HG03060 (cell line): Measurements from ENCODE around the gene SOX13.

Source experiments
- ATAC-seq: cut with Tn5 transposase; IDR thresholded peaks from one replicate; pipeline ENCODE4 v1.9.1; 2021; ENCODE audit warnings: low read depth, moderate number of reproducible peaks; ENCODE audit not compliant: unreplicated experiment

Gene SOX13

DNA sequence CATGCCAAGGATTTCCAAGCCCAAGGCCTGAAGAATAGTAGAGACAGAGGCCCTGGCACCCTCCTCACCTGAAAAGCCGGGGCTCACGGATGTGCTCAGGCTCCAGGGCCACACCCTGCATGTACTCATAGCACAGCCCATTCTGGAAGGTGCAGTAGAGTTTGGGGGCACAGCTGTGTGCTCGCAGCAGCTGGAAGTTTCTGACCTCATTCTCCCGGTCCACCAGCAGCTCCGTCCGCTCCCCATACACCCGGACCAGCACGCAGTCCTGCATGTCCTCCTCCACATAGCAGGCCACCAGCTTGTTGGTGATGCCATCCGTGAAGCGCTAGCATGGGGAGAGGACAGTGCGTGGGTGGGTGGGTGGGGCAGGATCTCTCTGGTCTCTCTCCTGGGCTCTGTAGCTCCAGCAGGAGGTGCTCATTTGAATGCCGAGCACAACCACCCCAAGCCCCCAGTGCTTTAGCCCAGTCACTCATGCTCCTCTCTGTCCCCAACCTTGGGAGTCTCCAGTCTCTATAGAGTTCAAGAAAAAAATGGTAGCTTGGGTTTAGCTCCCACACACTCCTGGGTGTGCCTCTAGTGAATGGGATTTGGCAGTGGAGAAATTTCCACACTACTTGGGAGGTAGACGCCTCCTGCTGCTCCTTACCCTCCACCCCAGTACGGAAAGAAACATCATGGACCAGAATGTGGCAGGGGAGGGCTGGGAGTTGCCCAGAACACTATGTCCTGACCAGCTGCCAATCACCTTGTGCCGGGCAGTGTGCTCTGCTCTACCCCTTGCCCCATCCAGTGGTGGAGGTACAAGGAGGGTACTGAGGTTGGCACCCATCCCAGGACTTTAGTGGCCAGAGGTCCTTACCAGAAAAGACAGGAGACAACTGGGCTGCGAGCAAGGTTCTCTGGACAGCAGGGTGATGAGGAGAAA, 77.0 kb downstream of the SOX13 start:
- ATAC-seq = no peak

DNA sequence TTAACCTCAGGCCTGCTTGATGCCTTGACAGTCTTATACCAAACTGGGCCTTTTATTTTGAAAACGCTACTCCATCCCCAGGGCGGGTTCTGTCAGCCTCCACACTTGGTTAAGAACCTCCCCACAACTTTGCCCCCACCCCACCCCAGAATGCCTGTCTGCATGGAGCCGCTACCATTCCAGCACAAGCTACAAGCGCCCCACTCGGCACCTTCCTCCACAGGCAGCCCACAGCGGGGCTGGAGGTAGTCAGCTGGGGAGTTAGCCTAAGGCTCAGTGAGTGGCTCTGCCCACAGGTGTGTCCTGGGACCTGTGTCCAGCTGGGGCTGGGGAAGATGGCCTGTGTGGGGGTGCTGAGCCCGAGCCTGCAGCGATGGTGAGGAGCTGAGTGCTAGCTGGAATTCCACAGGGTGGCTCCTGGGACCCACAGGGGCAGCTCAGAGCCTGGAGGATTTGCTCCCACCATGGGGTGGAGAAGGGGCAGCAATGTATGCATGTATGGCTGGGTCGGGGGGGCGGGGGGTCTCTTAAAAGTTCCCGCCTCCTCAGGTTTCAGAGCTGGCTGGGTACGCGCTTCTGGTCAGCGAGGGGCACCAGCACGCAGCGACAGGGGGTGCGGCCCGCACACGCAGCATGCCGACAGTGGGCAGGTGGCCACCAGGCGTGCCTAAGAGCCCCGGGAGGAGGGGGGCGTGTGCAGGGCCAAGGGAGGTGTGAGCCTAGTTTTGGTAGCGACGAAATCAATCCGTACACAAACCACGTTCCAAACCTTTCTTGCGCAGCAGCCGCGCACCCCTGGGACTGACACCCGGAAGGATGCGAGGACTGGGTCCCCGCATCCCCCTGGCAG, 78.0 kb downstream of the SOX13 start:
- ATAC-seq = no peak

DNA sequence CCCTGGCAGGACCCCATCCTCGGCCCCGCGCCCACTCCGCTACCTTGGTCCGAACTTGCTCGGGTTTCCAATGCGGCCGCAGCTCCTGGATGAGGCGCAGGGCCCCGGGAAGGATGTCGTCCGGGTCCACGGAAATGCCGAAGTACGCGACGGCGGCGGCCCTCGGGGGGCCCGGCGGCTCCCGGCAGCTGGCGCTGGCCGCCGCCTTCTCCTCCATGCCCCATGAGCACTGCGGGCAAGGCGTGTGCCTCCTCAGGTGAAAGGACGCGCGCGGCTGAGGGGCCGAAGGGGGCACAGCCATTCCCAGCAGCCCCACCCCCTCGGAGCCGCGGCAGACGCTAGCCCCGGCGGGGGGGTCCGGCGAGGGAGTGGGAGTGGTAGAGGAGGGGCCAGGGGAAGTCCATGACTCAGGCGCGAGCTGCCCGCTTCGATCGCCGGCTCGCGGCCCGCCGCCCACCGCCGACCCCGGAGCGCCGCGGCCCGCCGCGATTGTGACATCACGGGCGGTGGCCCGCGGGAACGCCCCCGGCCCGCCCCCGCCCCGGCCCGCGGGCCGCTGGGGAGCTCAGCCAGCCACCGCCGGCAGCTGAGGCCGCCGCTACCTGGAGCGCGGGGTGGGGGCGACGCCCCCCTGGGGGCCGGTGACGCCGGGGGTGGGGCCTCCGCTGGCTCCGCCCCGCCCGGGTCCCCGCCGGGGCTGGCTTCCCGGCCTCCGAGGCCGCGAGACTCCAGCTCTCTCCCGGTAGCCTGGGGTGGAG, 78.8 kb downstream of the SOX13 start, which contains the start of gene ETNK2:
Gene ETNK2, minus strand, starts transcription at position 493 of the 758 bp plus-strand sequence. Its CDS starts 192 bp downstream, at position 301.
- ATAC-seq = no peak

DNA sequence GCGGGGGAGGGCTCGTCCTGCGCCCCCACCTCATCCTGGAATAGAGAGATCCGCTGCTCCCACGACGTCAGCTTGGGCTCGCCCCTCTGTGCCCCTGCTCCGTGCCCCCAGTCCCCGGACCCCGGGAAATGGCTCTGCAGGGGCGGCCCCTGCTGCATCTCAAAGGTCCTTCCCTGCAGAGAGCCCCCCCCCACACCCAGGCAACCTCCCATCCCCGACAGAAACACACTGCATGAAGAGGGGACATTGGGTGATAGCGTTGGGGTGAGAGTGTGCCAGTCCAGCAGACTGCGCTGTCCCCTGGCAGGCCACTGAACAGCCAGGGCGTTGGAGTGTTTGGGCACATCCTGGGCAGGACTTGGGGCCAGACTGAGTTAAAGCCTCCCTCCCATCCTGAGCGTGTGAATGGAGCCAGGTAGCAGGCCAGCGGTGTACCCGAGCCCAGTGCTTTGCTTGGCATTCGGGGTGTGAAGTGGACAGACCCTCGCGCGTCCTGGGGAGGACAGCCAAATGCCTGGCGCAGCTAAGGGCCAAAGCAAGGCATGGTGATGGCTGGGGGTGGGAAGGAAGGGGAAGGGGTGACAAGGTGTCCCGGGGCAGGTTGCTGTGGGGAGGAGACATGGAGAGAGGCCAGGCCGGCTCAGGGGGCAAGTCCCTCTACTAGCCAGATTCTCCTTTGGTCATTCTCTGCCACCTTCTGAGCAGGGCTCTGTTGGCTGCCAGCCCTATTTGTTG, 79.6 kb downstream of the SOX13 start:
- no peak for ATAC-seq

DNA sequence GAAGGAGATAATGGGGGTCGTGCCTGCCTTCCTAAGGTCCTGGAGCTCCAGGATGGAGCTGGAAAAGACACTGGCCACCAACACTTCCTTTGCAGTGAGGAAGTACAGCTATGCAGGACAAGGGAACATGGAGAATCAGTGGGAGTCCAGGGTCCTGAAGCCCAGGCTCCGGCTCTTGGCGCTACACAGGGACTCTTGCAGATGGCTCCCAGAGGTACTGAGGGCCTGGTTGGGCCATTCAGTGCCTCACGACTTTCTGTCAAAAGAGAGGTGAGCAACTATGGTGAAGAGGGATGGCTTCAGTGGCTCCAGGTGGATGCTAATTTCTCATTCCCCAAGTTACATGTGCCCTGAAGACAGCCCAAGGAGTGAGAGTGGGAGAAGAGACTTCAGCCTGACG, 80.8 kb downstream of the SOX13 start:
- ATAC-seq = no peak

DNA sequence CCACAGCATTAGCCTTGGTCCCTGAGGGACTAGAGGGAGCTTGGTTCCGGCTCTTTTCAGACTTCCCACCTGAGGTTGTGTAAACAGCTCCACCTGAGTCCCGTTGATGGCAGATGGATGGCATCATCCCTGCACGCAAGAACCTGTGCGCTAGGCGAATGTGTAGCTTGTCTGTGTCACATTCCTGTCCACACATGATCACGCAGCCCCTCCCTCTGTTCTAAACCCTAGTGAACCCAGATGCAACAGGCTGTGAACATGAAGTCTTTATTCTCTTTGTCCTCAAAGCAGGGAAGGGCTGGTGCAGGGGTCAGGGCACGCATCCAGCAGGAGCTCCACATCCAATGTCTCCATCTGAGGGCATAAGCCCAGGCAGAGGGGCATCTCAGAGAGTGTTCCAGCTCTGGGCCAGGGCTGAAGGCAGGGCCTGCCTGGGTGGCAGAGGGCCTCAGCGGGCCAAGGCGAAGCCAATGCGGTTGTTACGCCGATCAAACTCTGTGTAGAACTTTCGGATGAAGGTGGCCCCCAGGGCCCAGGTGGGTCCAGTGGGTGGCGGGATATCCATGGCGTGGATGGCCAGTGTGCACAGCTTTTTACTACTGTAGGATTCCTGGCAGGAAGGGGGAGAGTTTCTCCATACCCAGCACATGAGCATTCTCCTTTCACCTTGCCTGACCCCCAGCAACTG, 81.8 kb downstream of the SOX13 start:
- ATAC-seq = no peak

DNA sequence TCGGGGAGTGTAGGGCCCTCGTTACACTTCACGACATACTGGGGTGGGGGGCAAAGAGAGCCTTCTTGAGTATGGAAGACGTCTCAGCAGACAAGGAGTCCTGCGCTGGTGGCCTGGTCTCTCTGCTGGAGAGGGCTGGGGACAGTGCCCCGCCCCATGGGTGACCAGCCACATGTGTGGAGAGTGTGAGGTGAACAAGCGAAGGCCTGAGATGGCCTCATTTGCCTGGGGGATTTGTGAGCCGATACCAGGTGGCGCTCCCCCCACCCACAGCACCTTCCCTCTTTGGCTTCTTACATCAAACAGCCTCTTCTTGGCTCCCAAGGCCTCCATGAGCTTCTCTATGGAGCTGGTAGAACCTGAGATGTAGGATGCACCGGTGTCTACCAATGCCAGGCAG, 83.0 kb downstream of the SOX13 start:
- ATAC-seq = no peak

DNA sequence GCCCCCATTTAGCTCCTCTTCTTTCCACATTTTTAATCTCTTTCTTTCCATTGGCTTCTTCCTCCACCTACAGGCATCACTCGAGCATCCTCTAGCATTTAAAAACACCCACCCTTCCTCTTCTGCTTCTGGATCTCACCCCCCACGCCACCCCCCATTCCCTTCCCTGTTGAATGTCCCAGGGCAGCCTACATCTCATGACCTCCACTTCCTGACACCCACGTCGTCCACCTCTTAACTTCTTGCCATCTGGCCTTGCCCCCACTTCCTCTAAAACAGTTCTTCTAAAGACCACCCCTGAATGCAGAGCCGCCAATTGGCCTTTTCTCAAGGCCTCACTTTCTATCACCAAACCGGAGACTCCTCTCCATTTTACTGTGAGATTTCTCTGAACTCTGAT, 85.0 kb downstream of the SOX13 start:
- no peak for ATAC-seq

DNA sequence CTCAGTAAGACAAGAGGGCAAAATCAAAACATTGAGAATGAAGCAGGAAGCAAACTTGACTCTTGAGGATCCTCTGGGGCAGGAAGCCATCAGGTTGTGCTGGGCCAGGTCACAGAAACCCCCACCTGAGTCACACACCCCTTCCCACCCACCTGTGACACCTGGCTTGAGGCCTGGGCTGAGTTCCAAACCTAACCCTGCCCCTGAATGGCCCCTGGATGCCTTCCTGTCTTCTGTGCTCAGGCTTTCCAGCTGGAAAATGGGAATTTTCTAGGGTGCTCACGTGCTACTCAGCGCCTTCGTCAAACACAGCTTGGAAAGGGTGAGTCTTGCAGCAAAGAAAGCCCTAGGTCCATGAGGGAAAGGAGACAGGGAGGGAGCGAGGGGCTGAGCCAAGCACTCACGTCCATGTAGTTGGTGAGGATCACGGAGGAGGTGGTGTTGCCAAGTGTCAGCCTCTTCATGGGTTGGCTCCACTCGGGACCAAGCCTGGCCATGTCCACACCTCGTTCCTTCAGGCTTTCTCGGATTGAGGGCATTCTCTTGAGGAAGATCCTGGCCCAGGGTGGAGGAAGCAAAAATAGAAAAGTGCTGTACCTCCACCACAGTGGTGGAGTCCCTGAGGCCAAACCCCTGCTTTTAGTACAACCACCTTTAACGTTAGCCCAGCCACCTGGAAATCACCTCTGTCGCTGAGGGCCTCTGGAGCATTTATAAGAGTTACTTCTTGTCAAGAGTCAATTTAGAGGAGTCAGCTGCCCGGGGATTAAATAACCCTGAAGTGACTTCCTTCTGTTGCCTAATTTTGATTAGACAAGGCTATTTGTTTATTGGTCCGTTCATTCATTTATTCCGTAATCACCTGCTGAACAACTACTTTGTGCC, 88.9 kb downstream of the SOX13 start:
- ATAC-seq = no peak

DNA sequence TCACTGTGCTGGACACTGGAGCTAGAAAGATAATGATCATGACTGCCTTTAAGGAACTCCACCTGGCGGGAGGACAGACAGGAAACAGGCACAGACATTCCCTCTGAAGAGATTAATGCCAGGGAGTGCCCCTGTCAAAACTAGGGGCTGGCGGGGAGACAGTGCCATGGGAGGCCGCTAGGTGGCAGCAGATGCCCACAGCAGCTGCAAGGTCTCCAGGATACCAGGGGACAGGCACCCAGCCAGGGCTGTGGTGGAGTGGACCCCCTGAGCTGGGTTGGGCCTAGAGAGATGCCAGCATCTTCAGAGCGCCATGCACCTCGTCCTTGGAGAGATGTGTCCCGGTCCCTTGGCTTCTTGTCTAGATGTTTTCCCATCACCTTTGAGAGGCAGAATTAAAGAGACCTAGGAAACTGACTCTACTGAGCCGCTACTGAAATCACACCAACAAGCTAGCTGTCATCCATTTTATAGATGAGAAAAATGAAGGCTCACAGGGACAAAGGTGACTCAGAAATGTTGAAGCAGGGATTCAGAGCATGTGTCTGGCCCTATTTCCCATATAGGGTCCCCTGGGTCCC, 89.7 kb downstream of the SOX13 start:
- no peak for ATAC-seq

DNA sequence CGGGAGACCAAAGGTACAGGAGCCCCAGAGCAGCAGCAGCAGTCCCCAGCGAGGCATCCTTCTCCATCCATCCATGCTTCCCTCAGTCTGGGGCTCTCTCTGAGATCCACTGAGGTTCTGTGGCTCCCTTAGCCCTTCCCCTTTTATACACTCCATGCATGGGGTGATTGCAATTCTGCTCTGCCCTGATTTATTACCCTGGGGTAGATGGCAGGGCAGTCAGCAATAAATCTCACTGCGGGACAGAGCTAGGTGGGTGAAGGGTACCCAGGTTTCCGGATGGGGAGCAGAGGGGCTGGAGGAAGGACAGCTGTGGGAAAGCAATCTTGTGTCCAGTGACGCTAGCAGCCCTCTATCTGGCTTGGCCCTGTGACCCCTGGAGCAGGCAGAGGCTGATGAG, 93.3 kb downstream of the SOX13 start, which contains the start of gene REN:
Gene REN, minus strand, starts transcription at position 119 of the 400 bp plus-strand sequence. Its CDS starts 44 bp downstream, at position 75.
- no peak for ATAC-seq

DNA sequence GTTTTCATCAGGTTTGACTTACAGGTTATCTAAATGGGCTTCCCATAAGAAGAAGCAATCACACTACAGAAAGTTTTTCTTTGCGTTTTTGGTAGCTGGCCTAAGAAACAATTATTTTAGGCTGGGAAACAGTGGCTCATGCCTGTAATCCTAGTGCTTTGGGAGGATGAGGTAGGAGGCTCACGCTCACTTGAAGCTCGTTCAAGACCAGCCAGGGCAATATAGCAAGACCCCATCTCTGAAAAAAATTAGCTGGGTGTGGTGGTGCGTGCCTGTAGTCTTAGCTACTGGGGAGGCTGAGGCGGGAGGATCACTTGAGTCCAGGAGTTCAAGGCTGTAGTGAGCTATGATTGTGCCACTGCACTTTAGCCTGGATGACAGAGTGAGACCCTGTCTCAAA, 94.8 kb downstream of the SOX13 start:
- no peak for ATAC-seq

DNA sequence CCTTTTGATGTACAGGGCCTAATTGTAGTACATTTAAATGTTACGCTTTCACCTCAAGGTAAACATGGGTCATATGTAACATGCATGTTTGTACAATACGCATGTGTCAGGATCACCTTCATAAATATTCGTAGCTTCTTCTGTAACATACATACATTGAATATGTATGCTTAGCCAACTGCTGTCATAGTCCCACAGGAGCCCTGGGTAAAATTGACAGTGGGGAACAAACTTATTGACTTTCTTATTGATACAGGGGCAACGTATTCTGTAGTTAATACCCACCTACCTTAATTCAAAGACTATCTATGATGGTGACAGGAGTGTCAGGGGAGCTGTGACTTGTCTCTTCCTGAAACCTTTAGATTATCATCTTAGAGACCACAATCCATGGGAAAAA, 96.9 kb downstream of the SOX13 start:
- ATAC-seq = no peak

DNA sequence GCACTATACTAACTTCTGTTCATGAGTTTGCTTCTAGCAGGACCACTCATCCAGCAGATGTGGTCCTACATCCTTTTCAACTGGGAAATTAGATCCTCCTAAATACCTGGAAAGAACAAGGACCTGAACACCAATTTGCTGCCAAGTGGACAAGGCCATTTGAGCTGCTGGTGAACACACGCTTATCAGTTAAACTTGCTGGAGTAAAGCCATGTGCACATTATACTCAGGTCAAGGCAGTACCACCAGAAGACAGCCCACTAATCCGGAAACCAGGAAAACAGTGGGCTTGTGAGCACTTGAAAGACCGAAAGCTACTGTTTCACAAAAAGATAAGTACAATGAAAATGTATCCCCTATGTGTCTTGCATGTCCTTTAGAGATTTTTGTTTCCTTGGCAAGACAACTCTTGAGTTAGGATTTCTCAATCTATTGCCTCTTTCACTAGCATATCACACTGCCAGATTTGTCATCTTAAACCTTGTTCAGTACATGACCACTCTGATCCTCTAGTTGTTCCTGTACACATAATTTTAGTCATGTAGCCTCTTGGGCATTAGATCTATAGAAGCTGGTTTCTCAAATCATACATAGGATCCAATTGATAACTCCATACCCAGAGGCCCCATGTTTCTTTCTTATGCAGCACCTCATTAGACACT, 97.7 kb downstream of the SOX13 start:
- no peak for ATAC-seq

DNA sequence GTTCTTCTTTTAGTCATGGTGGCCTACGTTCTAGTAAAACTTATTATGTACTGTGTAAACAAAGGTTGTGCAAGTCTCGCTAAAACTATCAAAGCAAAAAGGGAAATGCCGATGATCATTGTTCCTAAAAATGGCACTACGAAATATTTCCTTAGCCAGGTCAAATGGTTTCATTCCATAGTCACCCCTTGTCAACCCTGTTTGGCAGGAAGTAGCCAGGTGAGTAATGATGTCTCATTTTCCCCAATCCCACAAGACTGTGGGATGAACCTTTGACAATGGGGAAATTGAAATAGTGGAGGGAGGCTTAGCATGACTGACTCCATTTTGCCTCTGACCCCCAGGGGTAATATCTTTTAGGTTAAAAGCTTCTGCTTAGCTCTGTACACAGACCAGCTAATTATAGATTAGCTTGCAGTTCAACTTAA, 98.8 kb downstream of the SOX13 start:
- no peak for ATAC-seq

DNA sequence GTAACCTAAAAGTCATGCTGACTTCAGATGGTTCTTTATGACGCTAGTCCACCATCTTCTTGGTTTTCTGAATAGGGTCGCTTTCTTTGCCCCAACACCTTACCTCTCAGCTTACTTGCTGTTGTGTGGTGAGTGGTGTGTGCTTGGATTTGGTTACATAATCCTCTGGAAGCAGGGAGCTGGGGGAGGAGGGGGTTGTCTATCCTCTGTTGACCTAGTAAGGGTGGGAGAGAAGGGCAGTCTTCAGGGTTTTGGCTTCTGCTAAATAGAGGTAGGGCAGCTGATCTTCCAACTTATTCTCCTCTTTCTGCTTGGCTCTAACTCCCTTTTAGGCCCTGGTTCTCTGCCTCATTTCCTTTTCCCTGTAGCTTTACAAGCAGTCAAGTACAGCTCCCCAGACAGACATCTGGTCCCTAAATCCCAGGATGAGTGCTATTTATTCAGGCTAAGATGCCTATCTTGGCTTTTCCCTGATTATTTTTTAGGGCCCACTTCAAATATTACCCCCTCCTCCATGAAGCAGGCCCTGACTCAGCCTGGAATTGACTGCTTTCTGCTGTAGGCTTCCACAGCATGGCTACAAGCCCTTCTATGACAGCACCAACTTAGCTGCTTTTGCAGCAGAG, 99.6 kb downstream of the SOX13 start:
- ATAC-seq = no peak

DNA sequence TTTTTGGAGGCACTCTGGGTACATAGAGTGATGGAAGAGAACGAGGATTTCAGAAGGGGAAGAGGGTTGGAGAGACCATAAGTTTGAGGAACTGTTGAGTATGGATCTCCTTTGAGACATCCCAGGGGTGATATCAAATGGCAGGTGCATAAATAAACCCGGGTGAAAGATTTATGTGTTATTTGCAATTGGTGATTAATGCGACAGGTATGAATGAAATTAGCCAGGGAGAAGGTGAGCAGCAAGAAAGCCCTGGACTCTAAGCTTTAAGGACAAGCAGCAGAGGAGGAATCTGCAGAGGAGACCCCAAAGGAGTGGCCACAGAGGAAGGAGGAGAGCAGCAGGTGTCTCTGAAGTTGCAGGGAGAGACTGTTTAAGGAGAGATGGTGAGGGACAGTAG, 102.0 kb downstream of the SOX13 start:
- no peak for ATAC-seq
